KBM-7 (cell line): ENCODE data around the gene GTF2E1.
"Not testable (repeated sequence)": the region's sequence is repeated elsewhere in the genome, so short reads cannot be mapped to it uniquely, and the experiment has no call there.

ENCODE experiments used
- DNase-seq: peaks from one replicate; pipeline ENCODE4 v3.0.0-alpha.2; 2015
- in situ Hi-C: fragments of 300-500 bp; cut with MboI; formaldehyde crosslinking; loops from 2 replicates; pipeline ENCODE4 v1.14.3; 2020; ENCODE audit warnings: low sequenced_read_pairs, low pct_unique_long_range_greater_than_20kb, mixed read lengths

GTF2E1 gene

GRCh38 chr3:120752230-120752629 is 9.7 kb downstream of the GTF2E1 start:
- DNase-seq: no peak
- in situ Hi-C loops: no loop called here

GRCh38 chr3:120752865-120753264 is 10.3 kb downstream of the GTF2E1 start:
- in situ Hi-C loops: no loop called here
- DNase-seq: no peak

- DNase-seq: no peak
- in situ Hi-C loops: no loop called here
Observed at GRCh38 chr3:120753810-120754209, 11.3 kb downstream of the GTF2E1 start.

- in situ Hi-C loops: no loop called here
- DNase-seq: no peak
Observed at GRCh38 chr3:120756061-120756460, 13.5 kb downstream of the GTF2E1 start.

GRCh38 chr3:120758551-120758950 is 16.0 kb downstream of the GTF2E1 start:
- DNase-seq, in situ Hi-C loops: not testable (repeated sequence)

GRCh38 chr3:120762615-120763014 is 20.1 kb downstream of the GTF2E1 start:
- no peak for DNase-seq

GRCh38 chr3:120763601-120764000 is 21.1 kb downstream of the GTF2E1 start:
- in situ Hi-C loops: no loop called here
- no peak for DNase-seq

More at GRCh38 chr3:120762615-120763014, 20.1 kb downstream of the GTF2E1 start:
- in situ Hi-C loops: no loop called here

- in situ Hi-C loops: no loop called here
- DNase-seq: no peak
Observed at GRCh38 chr3:120764206-120764605, 21.7 kb downstream of the GTF2E1 start.

GRCh38 chr3:120765830-120766493 is 23.4 kb downstream of the GTF2E1 start:
- in situ Hi-C loops: no loop called here
- no peak for DNase-seq

- in situ Hi-C loops: no loop called here
- no peak for DNase-seq
Observed at GRCh38 chr3:120766576-120766975, 24.0 kb downstream of the GTF2E1 start.

- no peak for DNase-seq
- in situ Hi-C loops: no loop called here
Observed at GRCh38 chr3:120767106-120767505, 24.6 kb downstream of the GTF2E1 start.

GRCh38 chr3:120769436-120769835 is 26.9 kb downstream of the GTF2E1 start:
- no peak for DNase-seq
- in situ Hi-C loops: no loop called here

- no peak for DNase-seq
- in situ Hi-C loops: no loop called here
Observed at GRCh38 chr3:120770891-120771290, 28.3 kb downstream of the GTF2E1 start.

GRCh38 chr3:120772081-120772480 is 29.5 kb downstream of the GTF2E1 start:
- DNase-seq: no peak
- in situ Hi-C loops: no loop called here

- in situ Hi-C loops: no loop called here
- DNase-seq: no peak
Observed at GRCh38 chr3:120773932-120774331, 31.4 kb downstream of the GTF2E1 start.

- DNase-seq: no peak
- in situ Hi-C loops: no loop called here
Observed at GRCh38 chr3:120775411-120775810, 32.9 kb downstream of the GTF2E1 start.

GRCh38 chr3:120778776-120779175 is 36.2 kb downstream of the GTF2E1 start:
- in situ Hi-C loops: no loop called here

GRCh38 chr3:120780977-120781376 is 38.4 kb downstream of the GTF2E1 start:
- in situ Hi-C loops: no loop called here
- no peak for DNase-seq

More at GRCh38 chr3:120778776-120779175, 36.2 kb downstream of the GTF2E1 start:
- DNase-seq: no peak

- in situ Hi-C loops, DNase-seq: not testable (repeated sequence)
Observed at GRCh38 chr3:120785832-120786231, 43.3 kb downstream of the GTF2E1 start.

- in situ Hi-C loops: loop anchor here (10.0 kb wide), 1 partner anchor 226 kb away; no protein-coding TSS in a partner anchor
- DNase-seq: no peak
Observed at GRCh38 chr3:120791010-120791409, 48.5 kb downstream of the GTF2E1 start.

- in situ Hi-C loops: loop anchor here (10.0 kb wide), 1 partner anchor 227 kb away; no protein-coding TSS in a partner anchor
- DNase-seq: no peak
Observed at GRCh38 chr3:120791913-120792312, 49.4 kb downstream of the GTF2E1 start.
